ENCODE measurements around the gene MECP2.
A peak's percentile ranks its signal among the peaks of the same experiment; 100 is the strongest.

The MECP2 gene

GRCh38 chrX:154059231-154059630, 38.3 kb downstream of the MECP2 start:
- no peak for DNase-seq

DNA sequence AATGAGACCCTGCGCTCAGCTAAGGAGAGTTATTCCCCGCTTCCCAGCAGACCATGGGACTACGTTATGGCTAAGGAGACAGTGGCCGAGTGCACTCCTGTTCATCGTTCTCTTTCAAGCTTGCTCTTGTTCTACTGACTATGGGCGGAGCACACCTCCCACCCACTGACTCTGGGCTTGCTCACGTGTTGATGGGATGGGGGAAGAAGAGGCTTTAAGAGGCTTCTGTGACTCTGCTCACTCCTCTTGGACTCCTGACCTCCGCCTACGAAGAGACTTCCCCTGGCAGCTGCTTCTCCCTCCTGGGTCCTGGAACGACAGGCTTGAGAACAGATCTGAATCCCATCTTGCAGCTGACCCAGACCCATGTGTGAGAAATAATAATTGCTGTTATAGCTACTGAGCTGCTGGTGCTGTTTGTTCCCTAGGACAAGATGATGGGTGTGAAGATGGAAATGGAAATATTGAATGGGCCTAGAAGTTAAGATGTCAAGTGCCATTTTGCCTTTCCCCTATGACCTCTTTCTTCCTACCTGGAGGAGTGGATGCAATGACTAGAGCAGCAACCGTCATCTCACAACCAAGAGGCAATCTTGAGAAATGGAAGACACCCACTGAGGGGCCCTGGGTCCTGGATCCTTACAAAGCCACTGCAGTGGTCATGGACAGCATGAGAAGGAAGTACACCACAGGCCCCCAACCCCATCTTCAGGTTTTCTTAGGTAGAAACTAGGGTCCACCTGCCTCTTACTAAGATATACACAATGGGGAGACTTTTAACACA, 39.1 kb downstream of the MECP2 start:
- no peak for DNase-seq

DNA sequence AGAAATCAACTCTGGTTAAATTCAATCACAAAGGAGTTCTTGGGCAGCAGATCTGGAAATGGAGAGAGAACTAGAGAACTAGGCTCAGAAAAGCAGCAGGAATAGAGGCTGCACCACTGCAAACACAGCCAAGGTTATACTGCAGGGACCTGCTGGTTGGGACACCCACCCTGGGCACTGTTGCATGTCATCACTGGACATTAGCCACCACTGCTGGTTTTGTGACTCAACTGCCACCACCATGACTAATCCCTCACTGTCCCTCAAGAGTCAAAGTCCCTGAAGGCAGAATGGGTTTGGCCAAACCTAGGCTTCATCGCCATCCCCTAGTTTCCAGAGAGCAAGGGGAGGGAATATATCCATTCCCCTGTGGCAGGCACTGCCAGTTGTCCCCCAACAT, 39.7 kb downstream of the MECP2 start:
- no peak for DNase-seq

GRCh38 chrX:154056770-154057241, 40.7 kb downstream of the MECP2 start:
- DNase-seq = no peak

DNA sequence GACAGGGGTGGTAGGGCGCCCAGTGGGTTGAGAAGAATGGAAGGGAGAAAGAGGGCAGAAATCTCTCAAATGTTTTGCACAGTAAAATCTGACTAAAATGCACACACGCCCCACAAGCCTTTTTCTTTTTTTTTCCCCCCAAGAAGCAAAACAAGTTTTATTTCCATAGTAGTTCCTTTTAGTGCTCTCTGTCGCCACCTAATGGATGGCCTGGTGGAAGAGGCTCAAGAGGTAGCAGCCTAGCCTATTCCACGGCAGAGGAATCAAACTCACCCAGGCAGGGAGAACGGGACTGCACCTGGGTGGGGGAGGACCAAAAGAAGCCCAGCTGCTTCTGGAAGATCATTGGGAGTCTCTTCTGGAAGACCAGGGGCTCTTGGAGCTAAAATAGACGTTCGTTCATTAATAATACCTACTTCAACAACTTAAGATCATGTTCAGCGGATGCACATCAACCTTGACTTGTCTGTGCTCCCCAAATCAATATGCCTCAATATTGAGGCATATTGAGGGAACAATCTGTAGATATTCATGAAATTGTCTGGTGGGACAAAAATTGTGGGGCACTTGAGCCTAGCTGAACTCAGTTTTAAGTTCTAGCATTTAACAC, 46.2 kb downstream of the MECP2 start:
- peak; percentile 22 for DNase-seq

- no peak for DNase-seq
These were observed 47.4 kb downstream of the MECP2 start for GRCh38 chrX:154050113-154050495.

GRCh38 chrX:154049209-154050112, 48.1 kb downstream of the MECP2 start:
- no peak for DNase-seq

- DNase-seq = no peak
These were observed 49.1 kb downstream of the MECP2 start for GRCh38 chrX:154048398-154048797.

DNA sequence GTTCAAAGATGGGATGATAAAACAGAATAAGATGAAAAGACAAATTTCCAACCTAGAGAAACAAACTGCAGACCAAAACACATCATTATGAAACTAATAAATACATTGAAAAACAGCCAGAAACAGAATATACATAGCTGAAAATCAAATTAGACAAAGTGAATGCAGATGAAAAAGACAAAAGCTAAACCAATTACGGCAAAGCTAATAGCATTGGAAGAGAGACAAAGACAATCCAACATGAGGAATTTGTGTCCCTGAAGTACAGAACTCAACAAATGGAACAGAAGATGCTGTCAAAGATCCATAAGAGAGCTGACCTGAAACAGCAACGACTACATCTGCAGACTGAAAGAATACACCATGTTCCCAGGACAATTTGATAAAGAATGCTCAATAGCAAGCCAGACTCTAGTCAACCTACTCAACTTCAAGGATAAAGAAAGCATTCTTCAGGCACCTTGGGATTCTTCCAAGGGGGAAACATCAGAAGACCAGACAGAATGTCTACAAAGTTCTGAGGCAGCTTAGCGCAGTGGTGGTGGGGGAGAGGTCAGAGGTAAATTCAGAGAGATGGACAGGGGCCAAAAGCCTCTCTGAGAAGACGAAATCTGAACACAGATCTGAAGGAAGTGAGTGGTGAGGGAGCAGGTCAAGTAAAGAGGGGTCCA, 50.4 kb downstream of the MECP2 start:
- no peak for DNase-seq

- DNase-seq = no peak
These were observed 51.3 kb downstream of the MECP2 start for GRCh38 chrX:154046031-154046781.

DNA sequence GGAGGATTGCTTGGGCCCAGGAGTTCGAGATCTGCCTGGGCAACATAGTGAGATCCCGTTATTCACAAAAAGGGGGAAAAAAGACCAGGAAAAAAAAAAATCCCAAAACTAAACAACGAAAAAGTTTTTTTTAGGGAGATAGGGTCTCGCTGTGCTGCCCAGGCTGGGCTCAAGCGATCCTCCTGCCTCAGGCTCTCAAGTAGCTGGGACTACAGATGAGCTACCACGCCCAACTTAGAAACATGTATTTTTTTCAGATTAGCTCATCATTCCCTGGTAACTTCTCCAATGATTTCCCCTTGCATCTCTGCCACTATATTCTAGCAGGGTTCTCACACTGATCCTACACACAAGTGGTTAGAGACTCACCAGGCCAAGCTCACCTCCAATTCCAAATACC, 53.4 kb downstream of the MECP2 start:
- DNase-seq = no peak

GRCh38 chrX:154043003-154043763, 54.3 kb downstream of the MECP2 start:
- DNase-seq = no peak

DNA sequence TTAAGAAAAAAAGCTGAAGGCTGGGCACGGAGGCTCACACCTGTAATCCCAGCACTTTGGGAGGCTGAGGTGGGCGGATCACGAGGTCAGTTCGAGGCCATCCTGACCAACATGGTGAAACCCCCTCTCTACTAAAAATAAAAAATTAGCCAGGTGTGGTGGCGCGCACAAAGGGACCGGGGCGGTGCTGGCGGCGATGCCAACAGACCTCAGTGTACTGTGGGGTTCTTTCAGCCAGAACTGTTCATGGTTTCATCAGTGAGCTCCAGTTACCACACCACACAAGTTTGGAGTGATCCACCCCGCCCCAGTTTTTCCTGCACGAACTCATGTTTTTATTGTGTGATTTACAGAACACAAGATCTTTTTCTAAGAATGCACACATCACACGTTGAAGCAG, 56.7 kb downstream of the MECP2 start:
- DNase-seq = no peak

DNA sequence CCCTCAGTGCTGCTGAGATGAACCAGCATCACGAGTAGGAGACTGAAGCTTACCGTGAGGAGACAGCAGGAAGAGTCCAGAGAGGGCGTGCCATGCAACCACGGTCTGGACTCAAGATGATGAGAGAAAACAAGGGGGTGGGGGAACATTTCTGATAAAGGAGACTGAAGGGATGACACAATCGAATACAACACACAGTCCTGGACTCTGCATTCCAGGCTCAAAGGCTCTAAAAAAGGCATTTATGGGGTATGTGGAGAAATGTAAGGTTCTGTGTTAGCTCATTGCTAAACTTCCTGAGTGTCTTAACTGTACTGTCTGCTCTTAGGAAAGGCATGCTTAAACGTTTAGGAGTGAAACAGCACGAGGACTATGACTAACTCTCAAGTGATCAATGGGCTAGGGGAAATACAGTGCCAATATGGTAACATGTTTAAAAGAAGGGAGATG, 57.2 kb downstream of the MECP2 start:
- no peak for DNase-seq

GRCh38 chrX:154039577-154039976, 57.9 kb downstream of the MECP2 start:
- no peak for DNase-seq

DNA sequence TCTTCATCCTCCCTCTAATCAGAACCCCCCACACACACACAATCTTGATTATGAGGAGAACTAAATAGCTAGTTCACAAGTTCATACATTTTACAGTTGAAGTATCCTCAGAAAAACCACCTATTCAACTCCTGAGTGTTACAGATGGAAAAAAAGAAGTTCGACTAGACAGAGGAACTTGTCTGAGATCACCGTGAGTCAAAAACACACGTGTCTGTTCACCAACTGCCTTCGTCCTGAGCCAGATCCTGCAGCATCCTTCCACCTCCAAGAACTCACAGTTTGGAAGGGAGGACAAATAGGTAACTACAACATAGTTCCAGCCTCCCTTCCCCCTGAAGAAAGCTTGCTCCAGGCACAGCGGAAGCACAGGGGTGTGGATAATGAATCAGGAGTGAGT, 58.9 kb downstream of the MECP2 start:
- no peak for DNase-seq

GRCh38 chrX:154037754-154038153, 59.8 kb downstream of the MECP2 start:
- DNase-seq = no peak

GRCh38 chrX:154036513-154036912, 61.0 kb downstream of the MECP2 start:
- DNase-seq = no peak

DNA sequence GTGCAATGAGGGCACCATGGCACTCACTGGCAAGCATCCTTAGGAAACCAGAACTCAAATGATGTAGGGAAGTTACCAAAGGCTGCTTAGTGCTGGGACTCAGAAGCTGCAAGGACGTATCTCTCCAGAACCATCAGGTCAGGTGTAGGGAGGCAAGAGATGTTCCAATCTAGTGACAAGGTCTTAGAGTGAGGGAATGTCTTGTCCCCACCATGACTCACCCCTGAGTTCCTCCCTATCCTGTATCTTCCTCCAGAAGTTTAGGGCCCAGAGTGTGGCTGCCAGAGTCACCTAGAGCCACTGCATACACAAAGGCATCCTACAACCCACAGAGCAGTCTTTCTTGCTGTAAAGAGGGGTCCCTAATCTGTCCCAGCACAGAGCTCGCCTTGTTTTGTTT, 63.7 kb downstream of the MECP2 start:
- DNase-seq = no peak

DNA sequence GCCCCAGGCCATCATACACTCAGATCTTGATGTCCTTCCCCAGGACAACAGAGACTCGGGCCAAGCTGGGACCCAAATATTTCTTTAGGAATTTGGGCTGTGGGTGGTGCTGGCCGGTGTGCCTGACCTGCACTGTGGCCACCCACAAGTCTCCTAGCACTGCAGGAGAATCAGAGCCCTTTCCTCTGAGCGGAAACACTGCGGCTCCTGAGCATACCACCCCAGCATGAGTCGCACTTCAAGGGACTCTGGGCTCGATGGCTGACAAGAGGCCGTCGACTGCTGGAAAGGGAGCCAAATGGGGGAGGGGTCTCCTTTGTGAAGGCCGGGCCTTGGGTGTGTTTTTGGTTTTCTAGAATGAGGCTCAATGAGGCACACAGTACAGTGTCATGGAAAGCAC, 64.9 kb downstream of the MECP2 start:
- DNase-seq = no peak

- no peak for DNase-seq
These were observed 65.4 kb downstream of the MECP2 start for GRCh38 chrX:154032160-154032559.
